Cardiac fibroblast (primary cell): ENCODE results near the gene RANBP3L.

Experiments used
- DNase-seq, 2 donors: peaks; one replicate each; pipeline versions ENCODE4 v3.0.0 to v3.0.0-alpha.2; 2010; ENCODE audit warnings: low read depth in 2 of 2
- H3K4me3 ChIP-seq, 2 donors: replicated peaks in 1 of 2; 1 replicate in 1 of 2; 2 replicates in 1 of 2; pipeline ENCODE4 v1.5.1; 2011; ENCODE audit warnings: low read depth in 2 of 2, low read length in 2 of 2, mild to moderate bottlenecking in 2 of 2, moderate library complexity in 1 of 2
- TF ChIP-seq, protein P1 (sequence below): IDR thresholded peaks from one replicate; pipeline ENCODE4 v1.5.1; 2011; ENCODE audit warnings: low read depth, mild to moderate bottlenecking, low read length, inconsistent platforms

The RANBP3L gene

DNA sequence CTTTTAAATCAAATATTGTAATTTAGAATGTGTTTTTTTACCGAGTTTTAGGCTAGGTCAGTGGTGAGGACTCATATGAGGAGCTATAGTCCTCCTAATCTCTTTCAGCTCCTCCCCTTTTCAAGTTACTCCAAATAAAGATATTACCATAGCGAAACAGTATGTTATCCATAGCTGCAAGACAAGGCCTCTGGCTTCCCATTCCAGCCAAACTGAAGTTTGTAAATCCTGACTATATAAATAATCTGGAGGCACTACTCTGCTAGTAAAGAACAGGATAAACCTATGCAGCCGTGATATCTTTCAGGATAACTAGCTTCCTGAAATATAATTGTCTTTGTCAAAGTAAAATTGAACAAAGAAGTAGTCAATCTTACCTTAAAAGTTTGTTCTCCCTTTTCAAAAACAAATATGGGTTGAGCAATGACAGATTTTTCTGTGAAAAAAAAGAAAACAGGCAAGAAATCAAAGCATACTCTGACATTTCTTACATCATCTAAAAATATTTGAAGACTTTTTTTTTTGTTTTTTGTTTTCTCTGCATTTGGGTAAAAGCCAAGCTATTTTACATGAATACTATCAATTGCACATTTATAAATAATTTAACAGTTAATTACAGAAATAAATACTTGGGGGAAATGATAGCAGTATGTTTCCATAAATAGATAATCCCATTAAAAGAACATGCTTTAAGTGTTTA is 30.7 kb downstream of the RANBP3L start:
- DNase-seq = peak in 1 of 2 donors; percentile 14
- no peak overlapping the region for H3K4me3 ChIP-seq
- TF ChIP-seq, protein P1, sequence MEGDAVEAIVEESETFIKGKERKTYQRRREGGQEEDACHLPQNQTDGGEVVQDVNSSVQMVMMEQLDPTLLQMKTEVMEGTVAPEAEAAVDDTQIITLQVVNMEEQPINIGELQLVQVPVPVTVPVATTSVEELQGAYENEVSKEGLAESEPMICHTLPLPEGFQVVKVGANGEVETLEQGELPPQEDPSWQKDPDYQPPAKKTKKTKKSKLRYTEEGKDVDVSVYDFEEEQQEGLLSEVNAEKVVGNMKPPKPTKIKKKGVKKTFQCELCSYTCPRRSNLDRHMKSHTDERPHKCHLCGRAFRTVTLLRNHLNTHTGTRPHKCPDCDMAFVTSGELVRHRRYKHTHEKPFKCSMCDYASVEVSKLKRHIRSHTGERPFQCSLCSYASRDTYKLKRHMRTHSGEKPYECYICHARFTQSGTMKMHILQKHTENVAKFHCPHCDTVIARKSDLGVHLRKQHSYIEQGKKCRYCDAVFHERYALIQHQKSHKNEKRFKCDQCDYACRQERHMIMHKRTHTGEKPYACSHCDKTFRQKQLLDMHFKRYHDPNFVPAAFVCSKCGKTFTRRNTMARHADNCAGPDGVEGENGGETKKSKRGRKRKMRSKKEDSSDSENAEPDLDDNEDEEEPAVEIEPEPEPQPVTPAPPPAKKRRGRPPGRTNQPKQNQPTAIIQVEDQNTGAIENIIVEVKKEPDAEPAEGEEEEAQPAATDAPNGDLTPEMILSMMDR = no peak

DNA sequence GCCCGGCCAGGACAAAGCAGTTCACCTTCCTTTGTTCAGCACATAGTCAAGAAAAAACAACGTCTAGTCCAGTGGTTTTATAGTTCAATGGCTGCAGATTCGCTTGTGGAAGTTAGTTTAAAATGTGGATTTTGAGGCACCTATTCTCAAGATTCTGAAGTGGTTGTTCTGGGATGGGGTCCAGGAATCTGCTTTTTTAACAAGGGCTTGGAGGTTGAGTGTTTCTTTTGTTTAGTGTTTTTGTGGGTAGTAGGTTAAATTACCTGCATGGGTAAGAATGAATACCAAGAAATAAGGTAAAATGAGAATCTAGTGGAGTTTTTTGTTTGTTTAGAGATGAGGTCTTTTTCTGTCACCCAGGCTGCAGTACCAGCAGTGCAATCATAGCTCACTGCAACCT is 31.5 kb downstream of the RANBP3L start:
- TF ChIP-seq, protein P1 = no peak
- no peak for DNase-seq
- no peak overlapping the region for H3K4me3 ChIP-seq

DNA sequence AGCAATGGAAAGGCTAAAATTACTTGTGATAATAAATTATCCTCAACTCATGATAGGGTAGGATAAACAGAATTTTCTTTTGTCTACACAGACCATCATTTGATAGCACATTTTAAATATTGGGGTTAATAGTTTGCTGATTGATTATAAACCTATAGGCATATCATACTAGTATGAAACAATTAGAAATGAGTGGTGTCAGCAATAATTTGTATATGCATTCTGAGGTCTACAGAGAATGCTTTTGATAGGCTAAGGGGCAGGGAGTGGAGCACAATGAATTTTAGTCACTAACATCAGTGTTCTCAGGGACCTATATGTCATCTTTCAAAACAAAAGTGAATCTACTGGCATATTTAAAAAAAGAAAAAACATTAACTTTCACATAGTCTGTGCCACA is 32.2 kb downstream of the RANBP3L start:
- no peak for DNase-seq
- TF ChIP-seq, protein P1 = no peak
- no peak overlapping the region for H3K4me3 ChIP-seq

DNA sequence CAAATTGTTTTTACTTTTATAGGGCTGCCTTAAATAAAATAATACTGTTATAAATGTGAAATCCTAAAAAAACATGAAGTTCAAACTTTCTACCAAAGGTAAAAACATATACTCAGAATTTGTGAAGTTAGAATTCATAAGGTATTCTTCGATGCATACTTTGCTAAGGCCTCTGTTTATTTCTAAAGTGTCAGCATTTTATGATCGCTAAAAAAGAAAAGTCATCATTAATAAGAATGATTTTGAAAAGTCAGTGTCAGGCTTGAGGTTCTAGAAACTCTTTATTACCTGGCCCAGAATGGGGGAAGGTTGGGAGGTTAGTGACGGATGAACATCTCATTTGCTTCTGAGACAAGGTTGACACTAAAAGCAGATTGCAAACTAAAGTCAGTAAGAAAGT is 33.8 kb downstream of the RANBP3L start:
- DNase-seq = no peak
- TF ChIP-seq, protein P1 = no peak
- no peak overlapping the region for H3K4me3 ChIP-seq

DNA sequence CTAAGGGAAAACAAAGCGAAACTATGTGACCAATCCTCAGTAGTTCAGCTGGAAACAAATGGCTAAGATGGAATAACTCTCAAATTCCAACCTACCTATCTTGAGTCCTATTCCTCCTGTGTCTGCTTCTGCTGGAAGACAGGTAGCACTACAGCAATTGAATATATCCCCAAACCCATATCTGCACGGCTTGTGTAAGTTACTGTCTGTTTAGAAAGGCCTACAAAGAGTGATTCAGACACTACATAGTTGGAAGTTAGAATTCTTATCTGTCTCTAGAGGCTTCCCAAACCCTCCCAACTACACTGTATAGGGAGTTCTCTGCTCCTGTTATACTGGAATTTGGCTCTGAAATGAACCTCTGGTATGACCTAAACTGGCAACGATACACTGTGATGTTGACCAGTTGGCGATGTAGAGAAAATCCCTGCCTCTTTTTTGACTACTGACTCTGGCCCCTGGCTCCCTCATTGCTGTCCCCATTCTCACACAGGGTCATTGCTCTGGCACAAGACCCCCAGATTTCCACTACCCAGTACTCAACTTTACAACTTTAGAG is 37.4 kb downstream of the RANBP3L start:
- no peak overlapping the region for H3K4me3 ChIP-seq
- DNase-seq = no peak
- TF ChIP-seq, protein P1 = no peak

DNA sequence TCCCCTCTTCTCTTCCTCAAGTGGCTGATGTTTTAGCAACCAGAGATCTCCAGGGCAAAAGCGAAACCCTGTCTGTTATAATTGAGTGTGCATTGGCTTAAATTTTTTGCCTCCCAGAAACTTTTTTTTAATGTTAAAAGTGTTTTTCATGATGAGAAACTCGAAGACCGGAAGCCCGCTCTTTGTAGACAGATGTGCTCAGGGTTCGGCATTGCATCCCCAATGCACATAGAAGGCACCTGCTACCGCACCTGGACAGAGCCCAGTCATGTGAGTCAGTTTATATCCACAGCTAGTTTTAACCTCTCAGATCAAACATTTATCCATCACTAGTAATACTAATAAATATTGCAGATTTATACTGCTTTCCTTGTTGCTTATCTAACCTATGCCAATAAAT is 40.5 kb downstream of the RANBP3L start:
- no peak overlapping the region for H3K4me3 ChIP-seq
- TF ChIP-seq, protein P1 = no peak
- no peak for DNase-seq
